ENCODE results near the gene FBXO21. TPM values are rescaled to one million over a fixed set of nuclear protein-coding genes. Genes with fewer than 3 reads are reported as not detected.

The FBXO21 gene
- total RNA-seq, 1 experiment from 2014 or later, result 32.4 TPM

DNA sequence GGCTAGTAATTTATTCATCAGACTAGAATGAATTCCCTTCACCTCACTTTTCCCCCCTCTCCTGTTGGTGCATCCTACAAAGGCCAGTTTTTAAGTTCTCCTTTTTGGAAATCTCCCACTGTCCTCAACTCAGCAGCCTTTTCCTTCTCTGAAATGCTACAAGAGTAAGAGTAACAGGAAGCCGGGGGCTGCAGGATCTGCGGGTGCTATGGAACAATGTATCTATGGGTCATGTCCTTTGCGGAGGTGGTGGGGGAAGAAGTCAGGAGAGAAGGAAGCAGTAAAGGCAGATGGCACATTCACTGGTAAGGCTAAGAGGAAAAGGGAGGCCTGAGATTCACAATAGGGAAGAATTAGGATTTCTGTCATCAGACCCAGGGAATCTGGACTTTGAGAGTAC lies 68.8 kb downstream of the FBXO21 start:
- H3K9me3 ChIP-seq (ENCODE audit: insufficient read depth, low read depth), result no peaks in the 10 kb centered on the region
- no peaks in the 10 kb centered on the region for H3K9me2 ChIP-seq (ENCODE audit: insufficient read depth)
- ChIA-PET POLR2A (ENCODE audit: unreplicated experiment) (no interaction called here), CTCF (interaction anchor here (0.6 kb wide), 1 partner anchor 9 kb away, joined by 3 read pairs; no protein-coding TSS in a partner anchor)
- DNase-seq, result no peak
- TF ChIP-seq, protein P1, sequence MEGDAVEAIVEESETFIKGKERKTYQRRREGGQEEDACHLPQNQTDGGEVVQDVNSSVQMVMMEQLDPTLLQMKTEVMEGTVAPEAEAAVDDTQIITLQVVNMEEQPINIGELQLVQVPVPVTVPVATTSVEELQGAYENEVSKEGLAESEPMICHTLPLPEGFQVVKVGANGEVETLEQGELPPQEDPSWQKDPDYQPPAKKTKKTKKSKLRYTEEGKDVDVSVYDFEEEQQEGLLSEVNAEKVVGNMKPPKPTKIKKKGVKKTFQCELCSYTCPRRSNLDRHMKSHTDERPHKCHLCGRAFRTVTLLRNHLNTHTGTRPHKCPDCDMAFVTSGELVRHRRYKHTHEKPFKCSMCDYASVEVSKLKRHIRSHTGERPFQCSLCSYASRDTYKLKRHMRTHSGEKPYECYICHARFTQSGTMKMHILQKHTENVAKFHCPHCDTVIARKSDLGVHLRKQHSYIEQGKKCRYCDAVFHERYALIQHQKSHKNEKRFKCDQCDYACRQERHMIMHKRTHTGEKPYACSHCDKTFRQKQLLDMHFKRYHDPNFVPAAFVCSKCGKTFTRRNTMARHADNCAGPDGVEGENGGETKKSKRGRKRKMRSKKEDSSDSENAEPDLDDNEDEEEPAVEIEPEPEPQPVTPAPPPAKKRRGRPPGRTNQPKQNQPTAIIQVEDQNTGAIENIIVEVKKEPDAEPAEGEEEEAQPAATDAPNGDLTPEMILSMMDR (conservative IDR thresholded peaks at IDR 0.05), result no peak
- no peak for TF ChIP-seq EZH2 (IDR thresholded peaks at IDR 0.05; ENCODE audit: low read depth)
- H3K4me2 ChIP-seq, result no peak overlapping the region
- H3K79me2 ChIP-seq (ENCODE audit: low read depth), result no peaks in the 10 kb centered on the region
- no peak overlapping the region for H3K27ac ChIP-seq
- H4K20me1 ChIP-seq (ENCODE audit: insufficient read depth), result no peaks in the 10 kb centered on the region
- intact Hi-C loops (cut with micrococcal nuclease; ENCODE audit: unreplicated experiment), result no loop called here
- no peak overlapping the region for H3K4me3 ChIP-seq
- no peak overlapping the region for H2AFZ ChIP-seq
- H3K36me3 ChIP-seq (ENCODE audit: low read depth), result no peaks in the 10 kb centered on the region
- H3K4me1 ChIP-seq (replicated peaks; ENCODE audit: insufficient read depth), result peaks cover 13% of the 10 kb centered on the region
- no TSS peak for BruUV-seq (replicated peaks)
- H3K27me3 ChIP-seq (ENCODE audit: insufficient read depth, low read depth), result no peaks in the 10 kb centered on the region
- H3F3A ChIP-seq (ENCODE audit: insufficient read depth, low read depth), result peaks cover 15% of the 10 kb centered on the region

DNA sequence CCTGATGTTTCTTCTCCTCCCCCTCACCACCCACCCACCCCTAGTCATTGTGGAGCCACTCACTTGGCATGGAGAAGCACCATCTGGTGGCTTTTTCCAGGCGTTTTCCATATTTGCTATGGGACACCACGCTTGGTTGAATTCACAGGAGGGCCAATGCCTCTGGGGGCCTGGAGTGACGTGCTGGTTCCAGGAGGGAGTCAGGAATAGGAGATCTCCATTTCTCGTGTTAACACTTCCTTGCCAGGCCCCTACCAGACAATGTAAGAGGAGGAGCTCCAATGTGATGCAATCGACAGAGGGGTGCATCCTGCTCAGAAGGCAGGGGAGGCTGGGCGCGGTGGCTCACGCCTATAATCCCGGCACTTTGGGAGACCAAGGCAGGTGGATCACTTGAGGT lies 69.5 kb downstream of the FBXO21 start:
- no peak overlapping the region for H3K4me2 ChIP-seq
- peaks cover 13% of the 10 kb centered on the region for H3K4me1 ChIP-seq (replicated peaks; ENCODE audit: insufficient read depth)
- H3K27me3 ChIP-seq (ENCODE audit: insufficient read depth, low read depth), result no peaks in the 10 kb centered on the region
- peaks cover 8% of the 10 kb centered on the region; the same call in 1 of the 2 replicates for H3F3A ChIP-seq (ENCODE audit: insufficient read depth, low read depth)
- no peak overlapping the region for H2AFZ ChIP-seq
- H3K36me3 ChIP-seq (ENCODE audit: low read depth), result no peaks in the 10 kb centered on the region
- no peaks in the 10 kb centered on the region for H3K9me3 ChIP-seq (ENCODE audit: insufficient read depth, low read depth)
- H3K79me2 ChIP-seq (ENCODE audit: low read depth), result no peaks in the 10 kb centered on the region
- no peaks in the 10 kb centered on the region for H3K9me2 ChIP-seq (ENCODE audit: insufficient read depth)
- no peak overlapping the region for H3K4me3 ChIP-seq
- CTCF ChIA-PET, result interaction anchor here (0.6 to 0.8 kb wide), 3 partner anchors 156 to 418 kb away, joined by 3 to 9 read pairs (median 4); no protein-coding TSS in a partner anchor
- POLR2A ChIA-PET (ENCODE audit: unreplicated experiment), result no interaction called here
- H3K27ac ChIP-seq, result no peak overlapping the region
- BruUV-seq (replicated peaks), result no TSS peak
- no peak for TF ChIP-seq EZH2 (IDR thresholded peaks at IDR 0.05; ENCODE audit: low read depth)
- TF ChIP-seq, protein P1 (conservative IDR thresholded peaks at IDR 0.05), result no peak
- intact Hi-C loops (cut with micrococcal nuclease; ENCODE audit: unreplicated experiment), result no loop called here
- H4K20me1 ChIP-seq (ENCODE audit: insufficient read depth), result no peaks in the 10 kb centered on the region
- no peak for DNase-seq

DNA sequence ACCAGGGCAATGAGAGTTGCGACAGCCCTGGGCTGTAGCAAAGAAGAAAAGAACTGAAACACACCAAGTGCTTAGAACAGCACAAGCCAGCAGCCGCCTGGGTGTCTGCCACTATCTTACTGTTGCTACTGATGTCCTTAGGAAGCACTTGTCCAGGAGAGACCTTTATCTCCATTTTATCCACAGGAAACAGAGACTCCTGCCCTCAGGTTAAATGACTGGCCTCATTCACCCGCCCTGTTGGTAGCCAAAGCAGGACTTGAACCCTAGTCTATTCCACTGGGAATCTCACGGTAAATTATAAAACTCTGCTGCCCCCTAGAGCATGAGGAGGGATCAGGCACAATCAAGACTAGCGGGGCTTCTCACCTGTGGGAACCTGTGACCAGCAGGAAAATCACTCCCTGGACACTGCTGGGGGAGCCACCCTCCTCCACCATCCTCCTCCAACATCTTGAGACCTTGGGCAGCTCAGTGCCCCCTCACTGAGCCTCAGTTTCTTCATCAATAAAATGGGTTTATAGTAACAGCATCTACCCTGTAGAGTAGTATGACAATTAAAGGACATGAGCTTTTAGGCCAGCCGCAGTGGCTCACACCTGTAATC lies 70.6 kb downstream of the FBXO21 start:
- no peaks in the 10 kb centered on the region for H3K9me3 ChIP-seq (ENCODE audit: insufficient read depth, low read depth)
- BruUV-seq (replicated peaks), result no TSS peak
- ChIA-PET CTCF (interaction anchor here (0.5 kb wide), 1 partner anchor 21 kb away, joined by 3 read pairs; the partner anchor contains the start of gene TESC), POLR2A (ENCODE audit: unreplicated experiment) (no interaction called here)
- no peaks in the 10 kb centered on the region for H3F3A ChIP-seq (ENCODE audit: insufficient read depth, low read depth)
- intact Hi-C loops (cut with micrococcal nuclease; ENCODE audit: unreplicated experiment), result loop anchor here (1.0 to 2.0 kb wide), 2 partner anchors 94 to 417 kb away; no protein-coding TSS in a partner anchor
- no peak overlapping the region for H3K4me2 ChIP-seq
- H3K4me1 ChIP-seq (replicated peaks; ENCODE audit: insufficient read depth), result peaks cover 3% of the 10 kb centered on the region; the same call in 1 of the 2 replicates
- H3K9me2 ChIP-seq (ENCODE audit: insufficient read depth), result no peaks in the 10 kb centered on the region
- H3K27ac ChIP-seq, result no peak overlapping the region
- TF ChIP-seq EZH2 (IDR thresholded peaks at IDR 0.05; ENCODE audit: low read depth), result no peak
- TF ChIP-seq, protein P1 (conservative IDR thresholded peaks at IDR 0.05), result peak; percentile 88
- H3K4me3 ChIP-seq, result no peak overlapping the region
- no peaks in the 10 kb centered on the region for H3K79me2 ChIP-seq (ENCODE audit: low read depth)
- no peaks in the 10 kb centered on the region for H3K27me3 ChIP-seq (ENCODE audit: insufficient read depth, low read depth)
- H2AFZ ChIP-seq, result no peak overlapping the region
- no peaks in the 10 kb centered on the region for H3K36me3 ChIP-seq (ENCODE audit: low read depth)
- no peaks in the 10 kb centered on the region for H4K20me1 ChIP-seq (ENCODE audit: insufficient read depth)
- DNase-seq, result peak in 1 of 2 experiments; percentile 25

Measured in PC-9 (cell line).